Measurements from ENCODE around the gene FAM210A.
"Not testable (repeated sequence)": the region's sequence is repeated elsewhere in the genome, so short reads cannot be mapped to it uniquely, and the experiment has no call there.

GRCh38 chr18:13695337-13695736 is 31.0 kb downstream of the FAM210A start:
- not testable (repeated sequence) for TF ChIP-seq CTCF (IDR thresholded peaks at IDR 0.05; ENCODE audit: borderline replicate concordance, extremely low read depth, low read length, poor library complexity, severe bottlenecking); EZH2 (IDR thresholded peaks at IDR 0.05; ENCODE audit: borderline replicate concordance, low read depth, low read length, severe bottlenecking)

Measured in DND-41 (cell line).